AG04450 (cell line): ENCODE results near the gene CBARP. TPM values are rescaled to one million over a fixed set of nuclear protein-coding genes. Genes with fewer than 3 reads are reported as not detected.
A peak's percentile ranks its signal among the peaks of the same experiment; 100 is the strongest.
"Not testable (repeated sequence)": the region's sequence is repeated elsewhere in the genome, so short reads cannot be mapped to it uniquely, and the experiment has no call there.

ENCODE experiments used
- CTCF ChIA-PET: fragments of 300-600, 350-600 bp; formaldehyde crosslinking; extraction: SDS; loops from one replicate; lab custom pipeline; 2022; ENCODE audit warnings: antibody characterized with exemption, inconsistent platforms; lab: Charles Lee
- POLR2A ChIA-PET: fragments of 350-600 bp; formaldehyde crosslinking; extraction: SDS; loops from one replicate; lab custom pipeline; 2021; ENCODE audit warnings: antibody characterized with exemption, inconsistent platforms; lab: Yijun Ruan, JAX
- DNase-seq: peaks from one replicate; pipeline ENCODE4 v3.0.0-alpha.2; 2011; ENCODE audit warnings: low read depth, low spot score
- H3K27ac ChIP-seq: one replicate; pipeline ENCODE4 v1.5.1; 2012; ENCODE audit warnings: low read depth, low read length, control low read depth
- H3K27me3 ChIP-seq: one replicate; pipeline ENCODE4 v1.6.0; 2012; ENCODE audit warnings: low read length; ENCODE audit not compliant: control insufficient read depth, insufficient read depth
- H3K4me3 ChIP-seq: 2 replicates; pipeline ENCODE4 v1.5.1; 2011; ENCODE audit warnings: mild to moderate bottlenecking, low read depth, low read length, control low read depth
- H3K9me3 ChIP-seq: 2 replicates; pipeline ENCODE4 v1.5.1; 2012; ENCODE audit warnings: low read length; ENCODE audit not compliant: control insufficient read depth, insufficient read depth
- CTCF ChIP-seq: IDR thresholded peaks from 2 replicates; pipeline ENCODE4 v1.5.1; 2011; ENCODE audit warnings: low read depth, low read length, control low read depth, inconsistent platforms
- polyA plus RNA-seq: library from polyadenylated mRNA; depleted of rRNA; stranded (reverse); fragments of >200 nt; gene quantifications from 2 replicates; pipeline ENCODE4 v1.2.3, GENCODE V29; 2011

CBARP gene
- polyA plus RNA-seq, 1 experiment, result 1.1 TPM

DNA sequence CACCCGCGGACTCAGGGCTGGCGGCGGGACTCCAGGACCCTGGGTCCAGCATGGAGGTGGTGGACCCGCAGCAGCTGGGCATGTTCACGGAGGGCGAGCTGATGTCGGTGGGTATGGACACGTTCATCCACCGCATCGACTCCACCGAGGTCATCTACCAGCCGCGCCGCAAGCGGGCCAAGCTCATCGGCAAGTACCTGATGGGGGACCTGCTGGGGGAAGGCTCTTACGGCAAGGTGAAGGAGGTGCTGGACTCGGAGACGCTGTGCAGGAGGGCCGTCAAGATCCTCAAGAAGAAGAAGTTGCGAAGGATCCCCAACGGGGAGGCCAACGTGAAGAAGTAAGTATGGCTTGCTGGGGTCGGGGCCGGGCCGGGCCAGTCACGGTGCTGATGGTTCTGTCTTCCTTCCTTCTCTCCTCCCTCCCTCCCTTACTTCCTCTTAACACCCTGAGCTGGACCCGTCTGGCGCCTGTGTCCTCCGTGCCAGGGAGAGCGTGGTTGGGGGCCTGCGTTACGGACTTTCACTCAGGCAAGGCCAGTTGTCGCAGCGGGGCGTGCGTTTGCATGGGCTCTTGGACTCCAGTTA, 30.8 kb downstream of the CBARP start:
- ChIA-PET POLR2A (interaction anchor here (0.8 kb wide), 1 partner anchor 328 kb away, joined by 3 read pairs; no protein-coding TSS in a partner anchor), CTCF (no interaction called here)
- H3K27me3 ChIP-seq, result no peaks in the 10 kb centered on the region
- H3K9me3 ChIP-seq, result no peaks in the 10 kb centered on the region; the same call in 1 of the 2 replicates
- no peak; the same call in 1 of the 2 replicates for TF ChIP-seq CTCF
- peak overlapping the region; percentile 76 for H3K4me3 ChIP-seq
- DNase-seq, result no peak
- peak overlapping the region; percentile 57 for H3K27ac ChIP-seq

DNA sequence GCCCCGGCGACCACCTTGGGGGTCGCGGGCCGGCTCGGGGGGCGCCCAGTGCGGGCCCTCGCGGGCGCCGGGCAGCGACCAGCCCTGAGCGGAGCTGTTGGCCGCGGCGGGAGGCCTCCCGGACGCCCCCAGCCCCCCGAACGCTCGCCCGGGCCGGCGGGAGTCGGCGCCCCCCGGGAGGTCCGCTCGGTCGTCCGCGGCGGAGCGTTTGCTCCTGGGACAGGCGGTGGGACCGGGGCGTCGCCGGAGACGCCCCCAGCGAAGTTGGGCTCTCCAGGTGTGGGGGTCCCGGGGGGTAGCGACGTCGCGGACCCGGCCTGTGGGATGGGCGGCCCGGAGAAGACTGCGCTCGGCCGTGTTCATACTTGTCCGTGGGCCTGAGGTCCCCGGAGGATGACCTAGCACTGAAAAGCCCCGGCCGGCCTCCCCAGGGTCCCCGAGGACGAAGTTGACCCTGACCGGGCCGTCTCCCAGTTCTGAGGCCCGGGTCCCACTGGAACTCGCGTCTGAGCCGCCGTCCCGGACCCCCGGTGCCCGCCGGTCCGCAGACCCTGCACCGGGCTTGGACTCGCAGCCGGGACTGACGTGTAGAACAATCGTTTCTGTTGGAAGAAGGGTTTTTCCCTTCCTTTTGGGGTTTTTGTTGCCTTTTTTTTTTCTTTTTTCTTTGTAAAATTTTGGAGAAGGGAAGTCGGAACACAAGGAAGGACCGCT, 31.5 kb downstream of the CBARP start:
- POLR2A ChIA-PET, result interaction anchor here (0.8 kb wide), 1 partner anchor 327 kb away, joined by 3 read pairs; no protein-coding TSS in a partner anchor
- no peak for DNase-seq
- TF ChIP-seq CTCF, result no peak

GRCh38 chr19:1205114-1206099, 32.4 kb downstream of the CBARP start, which contains the start of gene STK11:
TSS of gene STK11 (plus strand) at chr19:1205778. CDS start at chr19:1206914, 1,136 bp downstream.
- DNase-seq, result peak; percentile 90
- Histone ChIP-seq H3K4me3 (peak within 1 kb of the TSS; percentile 76), H3K27ac (peak within 1 kb of the TSS; percentile 57), H3K9me3 (no peaks in the 10 kb centered on the region; the same call in 1 of the 2 replicates), H3K27me3 (no peaks in the 10 kb centered on the region)
- TF ChIP-seq CTCF, result no peak
- POLR2A ChIA-PET, result no interaction called here
- CTCF ChIA-PET, result no interaction called here

More for the DNA sequence above, 31.5 kb downstream of the CBARP start:
- no peaks in the 10 kb centered on the region; the same call in 1 of the 2 replicates for H3K9me3 ChIP-seq
- H3K4me3 ChIP-seq, result peak overlapping the region; percentile 76
- peak overlapping the region; percentile 57 for H3K27ac ChIP-seq
- CTCF ChIA-PET, result no interaction called here
- H3K27me3 ChIP-seq, result no peaks in the 10 kb centered on the region

GRCh38 chr19:1200614-1201013, 37.2 kb downstream of the CBARP start:
- H3K27ac ChIP-seq, H3K27me3 ChIP-seq, H3K4me3 ChIP-seq, H3K9me3 ChIP-seq, DNase-seq: not testable (repeated sequence)
- ChIA-PET POLR2A (interaction anchor here (0.5 kb wide), 1 partner anchor 159 kb away, joined by 5 read pairs; no protein-coding TSS in a partner anchor), CTCF (interaction anchor here (1.5 kb wide), 1 partner anchor 87 kb away, joined by 5 read pairs; no protein-coding TSS in a partner anchor)

DNA sequence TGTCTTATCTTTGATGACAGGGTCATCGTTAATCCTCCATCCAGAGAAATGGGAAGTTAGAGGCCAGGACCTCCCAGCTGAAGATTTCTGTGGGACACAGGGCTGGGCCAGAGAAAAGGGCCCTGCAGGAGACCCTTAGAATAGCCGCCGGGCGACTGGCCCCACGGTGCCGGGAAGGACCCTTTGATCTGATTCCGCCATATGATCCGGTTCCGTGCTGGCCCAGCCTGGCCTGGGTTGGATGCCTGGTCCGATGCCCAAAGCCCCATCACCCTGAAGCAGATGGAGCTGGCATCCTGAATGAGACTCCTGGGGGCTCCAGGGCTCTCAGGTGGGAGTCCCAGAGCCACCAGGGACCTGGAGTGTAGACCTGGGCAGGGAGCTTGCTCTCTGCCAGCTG, 38.3 kb downstream of the CBARP start:
- Histone ChIP-seq H3K27me3 (no peaks in the 10 kb centered on the region), H3K27ac (no peak overlapping the region), H3K9me3 (no peaks in the 10 kb centered on the region), H3K4me3 (no peak overlapping the region)
- DNase-seq, result no peak
- TF ChIP-seq CTCF, result no peak
- ChIA-PET CTCF (interaction anchor here (1.3 to 1.5 kb wide), 2 partner anchors 86 kb away, joined by 5 to 6 read pairs; no protein-coding TSS in a partner anchor), POLR2A (interaction anchor here (0.5 kb wide), 1 partner anchor 112 kb away, joined by 4 read pairs; no protein-coding TSS in a partner anchor)
